GM18502 (cell line): ENCODE data around the gene AOC1.

ENCODE experiments used
- ATAC-seq: cut with Tn5 transposase; IDR thresholded peaks from one replicate; pipeline ENCODE4 v1.9.1; 2021; ENCODE audit warnings: mild to moderate bottlenecking; ENCODE audit not compliant: unreplicated experiment, poor library complexity

AOC1 gene

GRCh38 chr7:150830937-150831336 lies 21.4 kb upstream of the AOC1 start:
- ATAC-seq = no peak

DNA sequence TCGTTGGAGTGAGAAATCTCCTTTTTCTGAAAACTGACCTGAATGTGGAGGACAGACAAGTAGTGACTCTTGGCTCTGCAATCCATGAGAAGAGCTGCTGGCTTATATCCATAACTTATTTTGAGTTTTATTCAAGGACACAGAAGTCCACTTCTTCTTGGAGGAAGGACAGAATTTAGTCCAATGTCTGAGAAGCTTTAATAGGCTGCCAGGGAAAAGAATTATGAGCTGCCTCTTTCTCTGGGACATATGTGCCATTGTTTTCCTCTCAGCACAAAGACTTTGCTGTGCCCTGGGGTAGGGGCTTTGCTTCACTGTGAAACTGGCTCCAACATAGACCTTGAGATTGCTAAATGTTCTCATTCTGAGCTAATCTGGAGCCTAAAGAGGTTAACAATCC lies 20.5 kb upstream of the AOC1 start:
- ATAC-seq = no peak

- no peak for ATAC-seq
These were observed 17.3 kb upstream of the AOC1 start for GRCh38 chr7:150835019-150835418.

DNA sequence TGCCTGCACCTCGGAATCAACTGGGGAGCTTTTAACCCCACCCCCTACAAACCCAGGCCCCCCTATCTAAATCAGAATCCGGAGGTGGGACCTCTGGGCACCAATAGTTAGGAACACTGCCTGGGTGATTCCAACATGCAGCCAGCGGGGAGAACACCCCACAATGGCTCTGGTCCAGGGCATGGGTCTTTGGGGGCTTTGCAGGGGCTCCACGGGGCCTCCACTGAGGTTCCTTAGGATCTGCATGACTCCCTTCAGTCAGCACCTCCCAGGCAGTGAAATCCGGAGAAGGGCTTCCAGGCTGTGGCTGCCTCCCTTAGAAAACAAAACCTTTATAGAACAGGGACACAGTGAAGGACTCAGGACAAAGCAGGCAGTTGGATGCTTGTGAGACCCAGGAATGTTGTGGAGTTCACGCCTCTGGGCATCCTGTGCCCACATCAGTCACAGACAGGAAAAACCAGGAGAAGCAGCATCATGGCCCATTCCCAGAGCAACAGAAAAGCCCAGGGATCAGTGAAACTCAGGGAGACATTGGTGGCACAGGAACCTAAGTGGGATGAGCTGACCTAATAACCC lies 16.5 kb upstream of the AOC1 start:
- no peak for ATAC-seq

DNA sequence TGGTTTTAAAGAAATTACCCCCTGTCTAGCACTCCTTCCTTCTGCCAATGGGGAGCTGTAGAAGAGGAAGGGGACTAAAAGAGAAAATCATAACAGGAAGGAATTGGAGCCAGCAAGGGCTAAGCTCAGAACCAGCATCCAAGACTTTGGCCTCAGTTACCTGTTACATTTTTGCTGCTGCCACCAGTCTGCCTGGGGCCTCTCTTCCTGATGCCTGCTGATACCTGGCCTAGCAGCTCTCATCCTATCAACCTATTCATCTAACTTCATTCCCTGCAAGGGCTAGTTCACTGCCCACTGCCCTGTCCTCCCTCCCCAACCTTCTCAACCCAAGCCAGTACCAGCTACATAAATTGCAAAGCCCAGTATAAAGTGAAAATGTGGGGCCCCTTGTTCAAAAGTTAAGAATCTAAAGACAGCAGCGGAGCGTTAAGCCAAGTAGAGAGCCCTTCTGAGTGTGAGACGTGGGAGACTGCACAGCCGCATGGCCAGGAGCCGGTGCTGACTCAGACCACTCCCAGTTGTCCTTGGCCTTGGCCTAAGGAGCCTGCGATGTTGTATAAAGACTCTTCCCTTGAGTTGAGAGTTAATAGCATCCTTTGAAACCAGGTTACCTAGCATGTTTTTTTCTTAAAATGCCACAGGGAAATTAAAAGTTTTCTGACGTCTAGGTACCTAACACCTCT lies 13.2 kb upstream of the AOC1 start:
- ATAC-seq = no peak

- no peak for ATAC-seq
These were observed 10.3 kb upstream of the AOC1 start for GRCh38 chr7:150842018-150842417.

- ATAC-seq = no peak
These were observed 9.6 kb upstream of the AOC1 start for GRCh38 chr7:150842716-150843115.

- ATAC-seq = no peak
These were observed 6.9 kb upstream of the AOC1 start for GRCh38 chr7:150845421-150845861.

GRCh38 chr7:150846291-150847115 lies 5.8 kb upstream of the AOC1 start:
- ATAC-seq = no peak

DNA sequence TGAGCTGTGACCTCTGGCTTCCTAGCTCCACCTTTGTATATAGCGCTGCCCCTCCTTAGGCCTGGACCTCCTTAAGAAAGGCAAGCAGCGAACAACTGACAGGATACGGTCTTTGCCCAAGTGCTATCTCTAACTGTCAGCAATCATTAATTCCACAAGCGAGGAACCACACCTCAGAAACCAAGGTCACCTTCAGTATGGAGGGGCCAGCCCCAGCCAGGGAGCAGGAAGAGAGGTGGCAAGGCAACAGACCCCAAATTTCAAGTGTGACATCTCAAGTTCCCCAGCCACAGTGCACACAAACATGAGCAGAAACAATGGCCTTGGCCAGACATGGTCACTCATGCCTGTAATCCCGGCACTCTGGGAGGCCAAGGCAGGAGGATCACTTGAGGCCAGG lies 4.8 kb upstream of the AOC1 start:
- ATAC-seq = no peak

DNA sequence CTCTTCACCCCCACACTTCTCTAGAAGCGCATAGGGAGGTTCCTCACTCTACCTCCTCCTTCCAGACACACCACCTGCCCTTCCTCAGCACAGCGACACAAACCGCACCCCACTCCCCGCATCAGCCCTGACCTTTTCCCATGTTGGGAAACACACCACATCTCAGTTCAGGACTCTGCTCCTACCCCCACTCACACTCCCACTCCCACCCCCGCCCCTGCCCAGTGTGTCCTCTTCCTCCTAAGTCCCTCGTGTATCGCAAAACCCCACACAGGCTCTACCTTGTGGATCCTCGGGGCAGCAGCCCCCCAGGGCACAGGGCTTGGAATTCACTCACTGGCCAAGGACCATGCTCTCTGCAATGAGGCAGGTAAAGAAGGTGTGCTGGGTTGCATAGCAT lies 4.2 kb upstream of the AOC1 start:
- no peak for ATAC-seq

- ATAC-seq = no peak
These were observed 3.7 kb upstream of the AOC1 start for GRCh38 chr7:150848561-150849115.

GRCh38 chr7:150849204-150849775 lies 3.0 kb upstream of the AOC1 start:
- ATAC-seq = no peak

GRCh38 chr7:150850273-150850672 lies 2.0 kb upstream of the AOC1 start:
- no peak for ATAC-seq

GRCh38 chr7:150851492-150852370 lies 586 bp upstream of the AOC1 start:
- ATAC-seq = no peak

- ATAC-seq = no peak
These were observed 2.0 kb downstream of the AOC1 start for GRCh38 chr7:150854066-150855000.

DNA sequence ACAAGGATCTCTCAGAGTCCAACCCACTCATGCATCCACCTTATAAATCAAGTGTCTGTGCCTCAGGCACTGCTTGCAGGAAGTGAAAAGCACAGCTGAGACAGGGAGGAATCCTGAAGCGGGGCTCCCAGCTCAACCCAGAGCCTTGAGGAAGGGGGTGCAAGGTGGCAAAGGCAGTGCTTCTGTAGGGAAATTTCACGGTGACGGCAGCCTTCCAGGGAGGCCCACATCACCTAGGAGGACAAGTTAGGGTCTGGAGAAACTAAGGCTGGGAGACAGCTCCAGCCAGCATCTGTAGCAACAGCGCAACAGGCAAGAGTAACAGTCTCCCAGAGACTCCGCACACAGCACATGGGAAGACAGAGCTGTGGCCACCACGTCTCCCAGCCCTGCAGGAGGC lies 2.7 kb downstream of the AOC1 start:
- no peak for ATAC-seq

GRCh38 chr7:150855476-150856302 lies 3.4 kb downstream of the AOC1 start:
- no peak for ATAC-seq
